GM18499 (cell line): ENCODE data around the gene CENATAC.
"Not testable (repeated sequence)": the region's sequence is repeated elsewhere in the genome, so short reads cannot be mapped to it uniquely, and the experiment has no call there.

Source experiments
- ATAC-seq: cut with Tn5 transposase; IDR thresholded peaks from one replicate; pipeline ENCODE4 v1.9.1; 2021; ENCODE audit warnings: moderate number of reproducible peaks; ENCODE audit not compliant: insufficient read depth, unreplicated experiment

The CENATAC gene

GRCh38 chr11:118997627-118998387 is at the start of gene CENATAC:
TSS of gene CENATAC (plus strand) at chr11:118998138. CDS start at chr11:118998198, 60 bp downstream.
- peak; percentile 65 for ATAC-seq

- ATAC-seq = no peak
Observed at GRCh38 chr11:118953265-118953664, 44.7 kb upstream of the CENATAC start.

GRCh38 chr11:118953976-118954375 is 44.0 kb upstream of the CENATAC start:
- ATAC-seq = not testable (repeated sequence)

GRCh38 chr11:118956094-118956846 is 41.7 kb upstream of the CENATAC start, which contains the start of gene UPK2:
TSS of gene UPK2 (plus strand) at chr11:118956298. CDS start at chr11:118956351, 53 bp downstream.
- ATAC-seq = no peak

GRCh38 chr11:118956847-118957469 is 41.0 kb upstream of the CENATAC start:
- no peak for ATAC-seq

GRCh38 chr11:118957549-118957948 is 40.4 kb upstream of the CENATAC start:
- ATAC-seq = no peak

GRCh38 chr11:118957968-118958367 is 40.0 kb upstream of the CENATAC start:
- ATAC-seq = no peak

- ATAC-seq = no peak
Observed at GRCh38 chr11:118958577-118958976, 39.4 kb upstream of the CENATAC start.

GRCh38 chr11:118961189-118961588 is 36.7 kb upstream of the CENATAC start:
- no peak for ATAC-seq

GRCh38 chr11:118961591-118961990 is 36.3 kb upstream of the CENATAC start:
- no peak for ATAC-seq

- not testable (repeated sequence) for ATAC-seq
Observed at GRCh38 chr11:118969508-118969907, 28.4 kb upstream of the CENATAC start.

GRCh38 chr11:118971646-118972045 is 26.3 kb upstream of the CENATAC start, which contains the start of gene FOXR1:
TSS of gene FOXR1 (plus strand) at chr11:118971761. CDS start at chr11:118971932, 171 bp downstream.
- no peak for ATAC-seq

GRCh38 chr11:118973985-118974384 is 24.0 kb upstream of the CENATAC start:
- ATAC-seq = no peak

GRCh38 chr11:118975771-118976709 is 21.9 kb upstream of the CENATAC start:
- ATAC-seq = no peak

GRCh38 chr11:118979434-118979833 is 18.5 kb upstream of the CENATAC start:
- no peak for ATAC-seq

GRCh38 chr11:118980191-118980881 is 17.6 kb upstream of the CENATAC start:
- ATAC-seq = no peak

- not testable (repeated sequence) for ATAC-seq
Observed at GRCh38 chr11:118984337-118984736, 13.6 kb upstream of the CENATAC start.

GRCh38 chr11:118984825-118985224 is 13.1 kb upstream of the CENATAC start:
- ATAC-seq = no peak

- no peak for ATAC-seq
Observed at GRCh38 chr11:118988280-118988679, 9.7 kb upstream of the CENATAC start.
